ENCODE data around the gene MYH14.

DNA sequence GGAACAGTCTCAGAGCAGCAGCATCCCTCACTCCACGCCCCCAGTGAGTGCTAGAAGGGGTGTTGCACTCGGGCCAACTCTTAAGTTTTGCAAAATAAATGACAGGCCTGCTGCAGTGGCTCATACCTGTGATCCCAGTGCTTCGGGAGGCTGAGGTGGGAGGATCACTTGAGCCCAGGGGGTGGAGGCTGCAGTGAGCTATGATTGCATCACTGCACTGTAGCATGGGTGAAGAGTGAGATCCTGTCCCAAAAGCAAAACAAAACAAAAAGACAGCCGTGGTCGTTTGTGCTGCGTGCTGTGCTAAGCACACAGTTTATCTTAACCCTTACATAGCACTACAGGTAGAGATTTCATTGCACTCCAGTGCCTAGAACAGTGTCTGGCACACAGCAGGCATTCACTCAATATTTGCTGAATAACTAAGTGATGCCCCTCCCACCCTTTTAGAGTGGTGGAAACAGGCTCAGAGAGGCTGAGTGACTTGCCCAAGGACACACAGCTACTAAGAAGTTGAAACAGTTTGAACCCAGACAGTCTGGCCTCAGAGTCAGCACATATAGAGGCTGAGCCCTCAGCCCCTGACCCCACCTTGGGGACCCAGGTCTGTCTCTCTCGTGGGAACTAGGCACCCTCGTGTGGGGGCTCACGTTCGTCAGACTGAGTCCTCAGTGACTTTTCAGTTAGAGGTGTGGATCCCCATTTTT, 107.5 kb downstream of the MYH14 start:
- TF ChIP-seq CBX5 (IDR thresholded peaks at IDR 0.05; ENCODE audit: low read depth, low read length) (no peak), POLR2A (IDR thresholded peaks at IDR 0.05; ENCODE audit: control extremely low read depth in 1 of 2, low read depth in 2 of 2, low read length in 2 of 2) (no peak), EZH2 (IDR thresholded peaks at IDR 0.05; ENCODE audit: low read depth, low read length, severe bottlenecking) (no peak), MAFK (IDR thresholded peaks at IDR 0.05; ENCODE audit: low read depth, low read length) (no peak), JUND (IDR thresholded peaks at IDR 0.05; ENCODE audit: low read length) (no peak), EGR1 (IDR thresholded peaks at IDR 0.05; ENCODE audit: borderline replicate concordance, low read depth, low read length) (no peak), NANOG (IDR thresholded peaks at IDR 0.05; ENCODE audit: insufficient read depth, low read depth, low read length, poor library complexity, severe bottlenecking) (no peak), SIN3A (conservative IDR thresholded peaks at IDR 0.05 in 1 of 2, IDR thresholded peaks at IDR 0.05 in 1 of 2; ENCODE audit: low read depth in 1 of 2, low read length in 2 of 2) (no peak), GTF2F1 (IDR thresholded peaks at IDR 0.05; ENCODE audit: borderline replicate concordance, low read depth, low read length) (no peak)
- TF ChIP-seq, protein P1, sequence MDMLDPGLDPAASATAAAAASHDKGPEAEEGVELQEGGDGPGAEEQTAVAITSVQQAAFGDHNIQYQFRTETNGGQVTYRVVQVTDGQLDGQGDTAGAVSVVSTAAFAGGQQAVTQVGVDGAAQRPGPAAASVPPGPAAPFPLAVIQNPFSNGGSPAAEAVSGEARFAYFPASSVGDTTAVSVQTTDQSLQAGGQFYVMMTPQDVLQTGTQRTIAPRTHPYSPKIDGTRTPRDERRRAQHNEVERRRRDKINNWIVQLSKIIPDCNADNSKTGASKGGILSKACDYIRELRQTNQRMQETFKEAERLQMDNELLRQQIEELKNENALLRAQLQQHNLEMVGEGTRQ (IDR thresholded peaks at IDR 0.05; ENCODE audit: low read length) = no peak
- TF ChIP-seq, protein P2, sequence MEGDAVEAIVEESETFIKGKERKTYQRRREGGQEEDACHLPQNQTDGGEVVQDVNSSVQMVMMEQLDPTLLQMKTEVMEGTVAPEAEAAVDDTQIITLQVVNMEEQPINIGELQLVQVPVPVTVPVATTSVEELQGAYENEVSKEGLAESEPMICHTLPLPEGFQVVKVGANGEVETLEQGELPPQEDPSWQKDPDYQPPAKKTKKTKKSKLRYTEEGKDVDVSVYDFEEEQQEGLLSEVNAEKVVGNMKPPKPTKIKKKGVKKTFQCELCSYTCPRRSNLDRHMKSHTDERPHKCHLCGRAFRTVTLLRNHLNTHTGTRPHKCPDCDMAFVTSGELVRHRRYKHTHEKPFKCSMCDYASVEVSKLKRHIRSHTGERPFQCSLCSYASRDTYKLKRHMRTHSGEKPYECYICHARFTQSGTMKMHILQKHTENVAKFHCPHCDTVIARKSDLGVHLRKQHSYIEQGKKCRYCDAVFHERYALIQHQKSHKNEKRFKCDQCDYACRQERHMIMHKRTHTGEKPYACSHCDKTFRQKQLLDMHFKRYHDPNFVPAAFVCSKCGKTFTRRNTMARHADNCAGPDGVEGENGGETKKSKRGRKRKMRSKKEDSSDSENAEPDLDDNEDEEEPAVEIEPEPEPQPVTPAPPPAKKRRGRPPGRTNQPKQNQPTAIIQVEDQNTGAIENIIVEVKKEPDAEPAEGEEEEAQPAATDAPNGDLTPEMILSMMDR (IDR thresholded peaks at IDR 0.05; ENCODE audit: control extremely low read depth in 1 of 3, insufficient read depth in 1 of 3, low read depth in 1 of 3, low read length in 3 of 3) = no peak
- TF ChIP-seq, protein P3, sequence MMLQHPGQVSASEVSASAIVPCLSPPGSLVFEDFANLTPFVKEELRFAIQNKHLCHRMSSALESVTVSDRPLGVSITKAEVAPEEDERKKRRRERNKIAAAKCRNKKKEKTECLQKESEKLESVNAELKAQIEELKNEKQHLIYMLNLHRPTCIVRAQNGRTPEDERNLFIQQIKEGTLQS (IDR thresholded peaks at IDR 0.05; ENCODE audit: insufficient read depth, low read depth, low read length) = no peak
